NCI-H2081 (cell line): Measurements from ENCODE around the gene DSCAML1.

ENCODE experiments used
- DNase-seq, 2 experiments: peaks; one replicate each; lab custom pipeline; 2025; lab: John Stamatoyannopoulos, UW

The DSCAML1 gene

DNA sequence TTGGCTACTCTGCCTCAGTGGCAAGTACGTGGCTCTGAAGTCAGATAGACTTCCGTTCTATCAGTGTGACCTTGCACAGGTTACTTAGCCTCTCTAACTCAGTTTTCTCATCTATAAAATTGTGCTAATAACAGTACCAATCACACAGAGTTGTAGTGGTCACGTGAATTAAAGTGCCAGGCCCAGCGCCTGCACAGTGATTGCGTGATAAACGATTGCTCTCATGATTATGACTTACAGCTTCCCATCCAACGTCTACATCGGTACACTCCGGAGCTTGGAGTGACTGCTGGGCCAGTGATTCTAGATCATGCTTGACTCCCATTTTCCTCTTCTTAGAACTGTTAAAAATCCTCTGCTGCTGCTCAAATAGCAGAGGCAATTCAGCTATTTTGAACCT, 247.6 kb downstream of the DSCAML1 start:
- DNase-seq = no peak

DNA sequence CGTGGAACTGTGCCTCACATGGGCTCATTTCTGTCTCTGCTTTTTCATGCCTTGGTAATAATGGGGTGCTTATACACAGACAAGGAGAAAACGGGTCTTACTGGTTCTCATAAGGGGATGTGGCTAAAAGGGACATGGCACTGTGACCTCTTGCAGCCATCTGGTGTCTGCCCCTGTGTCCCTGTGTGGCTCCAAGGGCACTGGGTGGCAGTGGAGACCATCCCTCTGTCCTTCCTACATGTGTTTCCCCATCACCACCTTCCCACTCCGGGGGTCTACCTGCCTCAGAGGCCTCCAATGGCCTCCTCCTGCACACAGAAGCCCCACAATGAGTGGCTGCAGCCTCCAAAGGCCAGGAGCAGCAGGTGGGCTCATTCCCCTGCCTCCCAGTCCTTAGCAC, 248.1 kb downstream of the DSCAML1 start:
- DNase-seq = no peak

DNA sequence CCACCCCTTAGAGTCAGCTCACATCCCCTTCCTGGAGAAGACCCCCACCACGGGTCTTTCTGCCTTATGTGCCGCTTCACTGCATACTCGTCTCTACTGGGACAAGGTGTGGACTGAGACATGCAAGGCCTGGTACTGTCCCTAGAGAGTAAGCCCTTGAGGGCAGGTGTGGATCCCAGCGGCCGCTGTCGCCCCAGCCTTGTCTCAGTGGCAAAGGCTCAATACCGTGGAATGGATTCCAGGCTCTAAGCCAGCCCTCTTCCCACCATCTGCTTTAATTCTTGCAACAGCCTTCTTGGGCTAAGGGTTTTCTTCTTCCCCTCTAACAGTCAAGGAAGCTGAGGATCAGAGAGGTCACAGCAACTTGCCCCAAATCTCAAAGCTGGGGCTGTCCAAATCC, 249.1 kb downstream of the DSCAML1 start:
- no peak for DNase-seq

DNA sequence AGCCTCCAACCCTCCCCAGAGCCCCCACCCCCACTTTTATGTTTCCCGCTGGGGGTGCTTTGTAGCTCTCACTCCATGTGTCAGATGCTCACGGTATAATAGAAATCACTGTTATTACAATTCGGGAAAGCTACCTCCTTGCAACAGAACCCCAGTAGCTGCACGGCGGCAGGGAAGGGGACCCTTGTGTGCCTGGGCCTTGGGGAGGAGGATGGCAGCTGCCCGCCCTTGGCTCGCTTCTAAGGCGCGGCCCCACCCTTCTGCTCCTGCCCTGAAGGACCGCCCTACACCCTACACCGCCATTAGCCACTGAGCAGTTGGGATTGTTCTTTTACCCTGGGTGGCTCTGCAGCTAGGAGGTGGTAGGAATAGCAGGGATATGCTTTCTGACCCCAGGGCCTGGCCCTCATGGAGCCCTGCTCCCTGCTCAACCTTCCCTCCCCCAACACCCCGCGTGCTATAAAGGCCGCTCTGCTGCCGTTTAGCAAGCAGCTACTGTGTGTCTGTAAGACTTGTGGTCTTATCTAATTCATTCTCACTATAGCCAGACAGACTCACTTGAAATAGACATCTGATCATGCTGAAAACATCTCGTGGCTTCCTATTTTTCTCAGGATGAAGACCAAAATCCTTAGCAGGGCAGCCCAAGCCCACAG, 249.7 kb downstream of the DSCAML1 start:
- peak in 1 of 2 experiments; percentile 75 for DNase-seq

DNA sequence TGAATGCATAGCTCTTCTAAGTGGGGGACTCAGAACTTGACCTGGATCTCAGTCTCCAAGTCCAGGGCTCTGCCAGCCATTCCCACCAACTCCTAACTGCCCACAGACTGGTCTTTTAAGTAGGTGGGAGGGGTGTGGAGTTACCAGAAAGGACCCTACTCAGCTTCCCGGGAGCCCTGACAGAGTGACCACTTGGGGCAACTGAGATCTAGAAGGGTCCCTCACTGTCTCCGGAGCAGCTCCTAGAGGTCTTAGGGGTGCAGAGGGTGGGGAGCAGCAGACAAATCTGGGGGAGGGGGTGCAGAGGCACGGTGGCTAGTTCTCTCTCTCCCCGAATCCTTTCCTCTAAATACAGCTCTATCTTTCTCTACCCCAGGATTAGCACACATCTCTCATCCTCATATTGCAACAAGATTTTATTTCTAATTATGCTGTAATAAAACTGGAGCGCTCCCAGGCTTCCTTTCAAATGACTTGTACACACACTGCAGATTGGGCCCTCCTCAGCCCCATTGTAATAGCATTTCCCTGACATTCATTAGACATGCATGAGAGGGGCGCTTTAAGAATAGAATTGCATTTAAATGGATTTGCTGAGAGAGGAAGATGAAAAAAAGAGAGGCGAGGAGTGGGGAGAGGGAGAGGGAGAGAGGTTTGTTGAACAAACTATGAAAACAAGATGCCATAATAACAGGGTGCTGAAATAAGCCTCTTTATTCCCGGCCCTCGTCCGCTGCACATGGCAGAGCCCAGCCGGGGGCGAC, 250.4 kb downstream of the DSCAML1 start:
- DNase-seq = peak; percentile 75 to 83

DNA sequence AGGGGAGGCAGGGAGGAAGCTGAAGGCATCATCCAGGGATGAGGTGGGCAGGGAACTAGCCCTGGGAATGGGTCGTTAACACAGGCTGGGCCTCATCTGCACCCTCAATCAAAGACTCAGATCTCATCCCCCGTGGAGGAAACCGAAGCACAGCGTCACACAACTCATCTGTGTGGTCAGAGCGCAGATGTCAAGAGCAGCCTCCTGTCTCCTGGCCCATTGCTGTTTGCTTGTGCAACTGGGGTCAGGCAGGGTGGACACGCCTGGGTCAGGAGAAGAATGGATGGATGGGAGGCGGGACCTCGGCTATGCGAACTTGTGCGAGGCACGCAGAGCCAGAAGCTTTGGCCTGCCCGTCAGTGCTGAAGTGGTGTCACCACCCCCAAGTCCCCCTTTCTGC, 251.3 kb downstream of the DSCAML1 start:
- DNase-seq = no peak

DNA sequence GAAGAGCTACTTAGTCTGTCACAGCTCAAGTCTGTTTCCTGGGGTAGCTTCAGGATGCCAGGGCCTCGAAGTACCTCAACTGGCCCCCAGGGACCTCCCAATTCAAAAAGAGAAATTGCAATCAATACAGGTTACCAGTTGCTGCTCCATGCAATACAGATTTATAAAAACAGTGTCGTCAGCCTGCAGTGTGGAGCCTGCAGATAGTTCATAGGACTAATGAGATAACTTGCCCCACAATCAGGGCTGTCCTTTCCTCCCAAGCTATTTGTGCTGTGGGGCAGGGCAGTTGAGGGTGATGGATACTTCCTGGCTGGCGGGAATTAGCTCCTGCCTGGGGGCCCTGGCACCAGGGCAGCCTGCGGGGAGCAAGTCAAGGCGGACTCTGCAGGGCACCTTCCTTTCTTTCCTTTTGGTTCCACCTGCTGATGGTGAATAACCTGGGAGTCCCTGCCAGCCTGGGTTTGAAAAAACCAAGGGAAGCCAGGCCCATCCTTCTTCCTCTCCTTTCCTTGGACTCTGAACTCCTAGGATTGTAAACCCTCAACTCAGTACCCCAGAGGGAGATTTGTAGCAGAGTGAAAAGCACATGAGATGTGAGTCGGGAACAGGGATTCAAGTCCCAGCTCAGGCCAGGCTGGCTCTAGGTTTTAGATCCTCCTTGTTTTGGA, 252.8 kb downstream of the DSCAML1 start:
- peak; percentile 18 to 29 for DNase-seq

DNA sequence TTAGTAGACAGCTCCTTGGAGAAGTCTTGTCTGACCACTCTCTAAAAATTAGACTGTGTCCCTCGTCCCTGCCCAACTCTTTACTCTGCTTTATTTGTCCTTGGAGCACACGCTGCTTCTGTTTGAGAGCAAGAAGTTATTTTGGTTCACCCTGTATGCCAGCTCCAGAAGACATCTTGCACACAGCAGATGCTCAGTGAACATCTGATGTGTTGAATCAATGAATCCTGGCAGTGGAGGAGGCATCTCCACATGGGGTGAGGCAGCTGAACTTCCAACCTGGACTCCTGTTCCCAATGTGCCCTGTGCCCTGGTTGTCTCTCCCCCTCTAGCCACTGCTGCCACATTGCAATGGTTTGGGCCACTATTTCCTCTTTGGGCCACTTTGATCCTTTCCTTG, 255.8 kb downstream of the DSCAML1 start:
- DNase-seq = no peak

DNA sequence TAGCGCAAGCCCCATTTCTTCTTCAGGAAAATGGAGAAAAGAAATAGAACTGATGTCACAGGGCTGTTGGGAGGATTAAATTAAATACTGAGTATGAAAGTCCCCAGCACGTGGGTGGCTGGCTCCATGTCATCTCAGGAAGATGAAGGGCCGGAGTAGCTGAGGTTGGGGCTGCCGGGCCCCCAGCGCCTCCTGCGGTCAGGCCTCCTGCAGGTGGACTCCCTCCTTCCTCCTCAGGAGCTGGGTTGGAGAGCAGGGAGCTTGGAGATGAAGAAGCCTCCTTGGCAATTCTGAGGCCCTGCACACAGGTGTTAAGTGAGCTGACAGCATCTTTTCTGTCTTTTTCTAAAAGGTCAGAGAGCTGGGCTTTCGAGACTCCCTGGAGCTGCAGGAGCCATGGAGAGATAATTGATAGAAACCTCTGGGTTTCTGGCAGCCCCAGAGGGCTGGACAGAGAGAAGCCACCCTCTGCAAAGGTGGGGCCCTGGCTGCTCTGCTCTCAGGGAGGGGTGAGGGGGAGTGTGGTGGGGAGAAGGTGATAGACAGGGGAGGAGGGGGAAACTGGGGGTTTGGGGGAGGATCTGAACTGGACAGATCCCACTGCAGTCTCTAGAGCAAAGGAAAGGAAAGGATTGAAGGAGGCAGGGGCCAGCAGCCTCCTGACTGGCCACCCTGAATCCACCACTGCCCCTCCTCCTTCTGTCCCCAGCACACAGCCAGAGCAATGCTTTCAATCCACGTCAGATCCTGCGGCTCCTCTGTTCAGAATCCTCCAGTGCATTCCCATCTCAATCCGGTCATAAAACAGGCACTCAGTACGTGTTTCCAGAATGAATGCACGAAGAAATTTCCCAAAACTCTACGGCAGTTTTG, 258.5 kb downstream of the DSCAML1 start:
- DNase-seq = no peak

DNA sequence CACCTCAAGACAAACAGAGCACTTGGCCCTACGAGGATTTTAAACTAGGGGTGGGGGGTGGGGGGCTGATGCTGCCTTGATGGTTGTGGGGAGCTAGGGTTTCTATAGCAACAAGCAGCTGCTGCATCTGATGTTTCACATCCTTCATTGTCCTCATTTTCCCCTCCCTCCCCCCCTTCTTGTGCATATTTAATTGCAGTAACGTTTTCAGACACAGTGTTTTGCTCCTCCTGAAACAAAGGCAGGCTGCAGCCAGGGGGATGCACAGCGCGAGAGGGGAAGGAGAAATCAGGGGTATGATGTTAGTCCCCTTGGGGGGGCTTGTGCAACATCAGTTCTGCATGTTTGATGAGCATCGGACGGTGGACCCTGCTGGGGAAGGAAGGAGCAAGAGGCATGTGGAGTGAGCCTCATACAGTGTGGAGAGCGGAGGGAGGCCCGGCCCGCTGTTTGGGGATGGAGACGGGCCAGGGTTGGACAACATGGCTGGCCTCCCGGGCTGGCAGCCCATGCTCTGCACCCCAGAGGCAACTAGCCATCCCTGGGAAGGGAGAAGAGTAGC, 261.1 kb downstream of the DSCAML1 start:
- DNase-seq = no peak

DNA sequence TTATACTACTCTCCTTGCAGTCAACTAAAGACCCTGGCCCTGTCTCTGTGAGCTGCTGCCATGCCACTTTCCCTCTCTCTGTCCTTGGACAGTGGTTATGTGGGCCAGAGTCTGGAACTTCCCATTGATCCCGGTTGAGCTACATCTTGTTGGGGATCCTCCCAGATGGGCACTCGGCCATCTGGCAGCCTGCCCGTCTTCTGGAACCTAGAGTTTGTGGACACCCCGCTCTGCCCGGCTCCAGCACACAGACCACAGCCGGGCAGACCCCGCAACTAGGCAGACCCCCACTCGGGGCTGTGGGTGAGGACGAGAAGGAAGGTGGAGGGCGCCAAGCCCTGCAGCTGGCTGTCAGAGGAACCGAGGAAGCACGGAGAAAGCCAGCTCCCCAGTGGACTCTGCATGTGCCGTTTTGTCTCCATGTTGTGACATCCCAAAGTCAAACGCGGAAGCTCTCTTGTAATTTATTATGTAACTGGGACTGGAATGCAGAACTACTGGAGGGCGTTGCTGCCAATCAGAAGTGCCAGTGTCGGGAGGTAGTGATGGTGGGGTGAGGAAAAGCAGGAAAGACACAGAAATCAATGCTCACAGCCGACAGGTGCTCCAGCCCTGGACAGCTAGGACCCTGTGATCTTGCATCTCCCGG, 261.7 kb downstream of the DSCAML1 start:
- no peak for DNase-seq

DNA sequence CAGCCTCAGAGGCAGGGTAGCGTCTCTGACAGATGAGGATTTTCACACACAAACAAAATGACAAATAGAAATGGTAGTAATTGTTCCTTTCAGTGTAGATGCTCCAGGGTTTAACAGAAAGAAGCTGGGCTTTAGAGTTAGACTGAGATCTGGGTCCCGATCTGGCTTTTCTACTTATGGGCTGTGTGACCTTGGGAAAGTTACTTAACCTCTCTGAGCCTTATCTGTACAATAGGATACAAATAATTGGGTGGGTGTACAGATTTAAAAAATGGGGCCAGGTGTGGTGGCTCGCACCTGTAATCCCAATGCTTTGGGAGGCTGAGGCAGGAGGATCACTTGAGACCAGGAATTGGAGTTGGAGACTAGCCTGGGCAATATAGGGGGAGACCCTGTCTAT, 264.4 kb downstream of the DSCAML1 start:
- DNase-seq = no peak

DNA sequence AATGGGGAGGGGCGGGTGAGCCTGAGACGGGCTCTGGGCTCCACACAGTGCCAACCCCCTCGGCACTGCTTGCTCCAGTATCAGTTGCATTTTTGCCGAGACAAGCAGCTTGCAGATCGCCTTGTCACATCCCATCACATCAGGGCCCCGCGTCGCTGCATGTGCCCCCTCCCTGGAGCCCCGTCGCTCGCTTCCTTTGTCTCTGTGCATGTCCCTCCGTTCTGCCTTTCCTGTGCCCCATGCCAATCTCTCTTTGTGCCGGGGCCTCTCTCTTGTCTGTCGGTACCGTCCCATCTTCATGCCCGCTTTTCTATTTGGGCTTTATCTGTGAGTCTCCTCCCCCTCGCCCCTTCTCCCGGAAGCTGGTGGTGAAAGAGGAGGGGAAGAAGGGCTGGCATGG, 267.2 kb downstream of the DSCAML1 start:
- no peak for DNase-seq

DNA sequence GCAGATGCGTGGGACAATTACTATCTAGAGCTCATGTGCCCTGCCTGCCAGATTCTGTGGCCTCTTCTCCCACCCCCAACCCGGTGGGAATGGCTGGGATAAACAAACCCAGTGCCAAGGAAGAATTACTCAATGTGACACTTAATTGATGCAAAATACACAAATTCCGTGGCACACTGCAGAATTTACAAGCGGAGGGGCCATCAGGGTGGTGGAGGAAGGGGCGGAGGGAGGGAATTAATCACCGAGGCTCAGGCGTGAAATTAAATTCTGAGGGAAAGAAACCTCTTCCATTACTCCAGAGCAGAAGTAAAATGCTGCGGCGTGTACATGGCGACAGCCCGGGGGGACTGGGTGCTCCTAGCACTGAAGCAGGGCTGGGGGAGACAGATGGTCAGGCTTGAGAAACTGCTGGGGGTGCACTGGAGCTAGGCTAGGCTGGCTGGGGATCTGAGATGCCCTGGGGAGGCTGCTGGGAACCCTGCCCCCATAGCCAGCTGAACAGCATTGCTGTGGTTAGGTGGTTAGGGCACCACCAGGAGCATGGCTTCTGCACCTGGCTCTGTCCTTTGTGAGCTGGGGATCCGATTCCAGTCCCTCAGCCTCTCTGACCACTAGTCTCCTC, 268.8 kb downstream of the DSCAML1 start:
- DNase-seq = peak; percentile 77 to 85

DNA sequence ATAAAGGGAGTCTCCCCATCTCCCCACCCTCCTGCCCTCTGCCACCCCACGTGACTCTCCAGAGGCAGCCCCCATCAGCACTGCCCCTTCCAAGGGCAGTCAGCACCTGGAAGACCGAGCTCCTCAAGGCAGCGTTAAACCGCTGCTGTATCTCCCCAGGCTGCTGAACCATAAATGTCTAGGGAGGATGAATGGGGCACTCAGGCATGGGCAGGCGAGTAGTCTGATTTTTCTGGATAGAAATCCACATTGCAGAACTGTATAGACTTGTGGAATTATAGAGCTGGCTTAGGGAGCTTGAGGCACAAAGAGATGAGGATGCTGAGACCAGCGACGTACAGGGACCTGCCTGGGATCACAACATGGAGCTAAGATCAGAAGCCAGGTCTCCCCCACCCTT, 269.7 kb downstream of the DSCAML1 start:
- DNase-seq = no peak

DNA sequence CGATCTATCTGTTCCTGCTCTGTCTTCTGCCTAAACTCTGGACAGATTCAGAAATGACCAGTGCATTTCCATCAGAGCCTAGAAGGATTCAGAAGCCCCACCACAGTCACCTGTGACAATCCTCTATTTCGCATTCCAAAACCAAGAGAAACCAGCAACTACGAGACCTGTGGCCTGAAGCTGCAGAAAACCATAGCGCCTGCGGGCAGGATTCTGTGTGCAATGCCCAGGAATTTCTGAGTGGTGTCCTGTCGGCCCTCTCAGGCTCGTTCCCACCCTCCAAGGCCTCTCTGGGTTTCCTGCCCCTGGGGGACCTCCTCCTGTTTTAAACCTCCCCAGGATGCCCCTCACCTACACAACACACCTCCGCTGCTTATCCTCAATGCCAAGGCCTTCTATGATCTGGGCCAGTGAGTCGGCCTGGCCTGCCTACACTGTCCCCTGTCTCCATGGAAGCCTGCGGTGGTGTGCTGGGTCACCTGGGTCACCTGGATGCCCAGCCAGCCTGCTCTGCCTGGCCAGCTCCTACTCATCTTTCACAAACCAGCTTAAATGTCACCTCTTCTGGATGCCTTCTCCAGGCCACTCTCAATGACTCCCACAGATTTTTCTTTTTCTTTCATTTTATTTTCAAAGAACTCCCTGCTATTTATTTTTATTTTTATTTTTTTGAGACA, 271.0 kb downstream of the DSCAML1 start:
- no peak for DNase-seq

DNA sequence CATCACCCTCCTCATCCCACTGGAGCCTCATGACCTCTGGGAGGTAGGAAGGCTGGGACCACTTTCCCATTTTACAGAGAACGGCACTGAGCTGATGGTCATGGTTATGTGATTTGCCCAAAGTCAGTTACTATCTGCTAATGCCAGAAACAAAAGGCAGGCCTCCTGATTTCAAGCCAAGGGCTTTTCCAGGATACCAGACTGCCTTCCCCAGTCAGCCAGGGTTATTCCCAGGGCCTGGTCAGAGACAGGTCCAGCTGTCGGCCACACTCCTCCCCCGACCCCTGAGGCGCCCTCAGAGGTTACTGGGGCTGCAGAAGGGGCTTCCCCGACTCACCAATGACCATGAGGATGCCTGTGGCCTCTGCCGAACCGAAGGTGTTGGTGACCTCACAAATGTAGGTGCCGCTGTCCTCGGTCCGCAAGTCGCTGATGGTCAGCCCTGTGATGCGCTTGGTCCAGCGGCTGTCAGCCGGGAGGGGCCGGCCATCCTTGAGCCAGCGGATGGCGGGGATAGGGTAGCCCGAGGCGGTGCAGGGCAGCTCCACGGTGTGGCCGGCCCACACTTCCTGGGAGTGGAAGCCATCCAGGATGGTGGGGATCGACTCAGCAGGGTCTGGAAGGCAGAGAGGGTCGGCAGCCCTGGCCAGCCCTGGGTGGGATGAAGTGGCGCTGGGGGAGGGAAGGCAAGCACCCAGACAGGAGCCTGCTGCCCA, 272.4 kb downstream of the DSCAML1 start:
- no peak for DNase-seq

DNA sequence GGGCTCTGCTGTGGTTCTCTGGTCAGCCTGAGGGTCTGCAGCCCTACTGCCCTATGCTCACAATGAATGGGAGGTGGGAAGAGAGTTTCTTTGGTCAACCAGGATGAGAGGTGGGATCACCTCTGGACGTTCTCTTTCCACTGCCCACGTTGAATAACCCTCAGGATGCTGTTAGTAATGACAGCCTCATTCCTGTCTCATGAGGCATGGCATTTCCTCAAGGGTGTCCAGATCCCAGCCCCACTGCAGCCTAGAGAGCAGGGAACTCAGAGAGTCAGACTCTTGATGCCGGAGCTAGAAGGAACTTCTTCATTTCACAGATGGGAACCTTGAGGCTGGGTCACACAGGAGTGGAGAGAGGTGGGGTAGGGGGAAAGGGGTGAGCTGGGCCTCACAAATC, 273.3 kb downstream of the DSCAML1 start:
- DNase-seq = no peak

DNA sequence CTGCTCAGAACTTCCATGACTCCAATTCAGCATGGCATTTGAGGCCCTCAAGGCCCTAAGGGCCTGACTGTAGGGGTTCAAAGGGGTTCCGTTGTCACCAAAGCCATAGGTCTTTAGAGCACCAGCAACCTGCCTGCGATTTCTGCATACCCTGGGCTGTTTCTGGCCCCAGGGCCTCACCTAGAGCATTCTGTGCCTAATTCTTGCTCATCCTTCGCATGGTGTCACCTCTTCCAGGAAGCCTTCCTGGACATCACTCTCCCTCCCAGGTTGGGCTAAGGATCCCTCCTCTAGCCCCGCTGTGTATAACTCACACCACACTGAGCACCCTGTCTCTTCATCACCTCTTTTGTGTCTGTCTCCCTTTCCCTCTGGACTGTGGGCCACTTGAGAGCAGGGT, 275.0 kb downstream of the DSCAML1 start:
- DNase-seq = no peak

DNA sequence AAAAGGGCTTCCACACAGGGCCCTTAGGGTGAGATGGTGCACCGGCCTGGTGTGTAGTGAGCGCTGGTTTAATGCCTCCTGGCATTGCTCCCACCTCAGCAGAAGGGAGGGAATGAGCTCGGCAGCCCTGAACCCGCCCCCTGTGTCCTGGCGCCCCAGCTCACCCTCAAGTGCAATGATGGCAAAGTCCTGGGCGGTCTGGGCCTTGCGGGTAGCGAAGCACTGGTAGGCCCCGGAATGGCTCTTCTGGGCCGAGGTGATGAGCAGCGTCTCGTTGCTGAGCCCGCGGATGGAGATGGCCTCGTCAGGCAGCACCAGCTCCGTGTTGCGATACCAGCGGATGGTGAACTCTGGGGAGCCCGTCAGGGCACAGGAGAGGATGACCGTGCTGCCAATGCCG, 276.1 kb downstream of the DSCAML1 start:
- no peak for DNase-seq
